Naive thymus-derived CD4-positive, alpha-beta T cell (primary cell): ENCODE data around the gene POLR1E. TPM values are rescaled to one million over a fixed set of nuclear protein-coding genes. Genes with fewer than 3 reads are reported as not detected.

Experiments
- ATAC-seq: fragments of 150-1000 bp; cut with Tn5 transposase; 2 replicates; pipeline ENCODE4 v1.10.0; 2021; ENCODE audit warnings: mild to moderate bottlenecking, moderate library complexity
- CTCF ChIA-PET: fragments of 350-600 bp; sonication (Branson Sonifier 250); formaldehyde crosslinking; loops from one replicate; lab custom pipeline; 2021; ENCODE audit warnings: antibody characterized with exemption; lab: Charles Lee
- POLR2A ChIA-PET: fragments of 350-600 bp; sonication (Branson Sonifier 250); formaldehyde crosslinking; loops from one replicate; lab custom pipeline; 2021; ENCODE audit warnings: antibody characterized with exemption, inconsistent platforms; lab: Charles Lee
- DNase-seq, 9 donors: peaks; one replicate each; pipeline versions ENCODE4 v3.0.0 to v3.0.0-alpha.2; 2020 to 2022; ENCODE audit warnings: mixed read lengths in 1 of 9
- H3K27ac ChIP-seq: one replicate; pipeline ENCODE4 v1.7.0; 2013; ENCODE audit warnings: mild to moderate bottlenecking, low read depth, low read length, moderate library complexity
- H3K27me3 ChIP-seq, 2 donors: one replicate each; pipeline ENCODE4 v1.7.0; 2013; ENCODE audit warnings: low read length in 2 of 2, mild to moderate bottlenecking in 2 of 2, moderate library complexity in 2 of 2; ENCODE audit not compliant: control insufficient read depth in 2 of 2, insufficient read depth in 2 of 2
- H3K36me3 ChIP-seq, 3 experiments: 1 replicate in 2 of 3; 2 replicates in 1 of 3; pipeline ENCODE4 v1.7.0; 2013; ENCODE audit warnings: low read length in 3 of 3, mild to moderate bottlenecking in 3 of 3, moderate library complexity in 1 of 3; ENCODE audit not compliant: insufficient read depth in 3 of 3, control insufficient read depth in 2 of 3
- H3K4me1 ChIP-seq, 2 donors: one replicate each; pipeline ENCODE4 v1.7.0; 2013; ENCODE audit warnings: low read length in 2 of 2, mild to moderate bottlenecking in 2 of 2, moderate library complexity in 1 of 2; ENCODE audit not compliant: control insufficient read depth in 2 of 2, insufficient read depth in 2 of 2
- H3K4me3 ChIP-seq: 2 replicates; pipeline ENCODE4 v1.7.0; 2013; ENCODE audit warnings: mild to moderate bottlenecking, low read length
- H3K9me3 ChIP-seq, 3 experiments: 1 replicate in 2 of 3; 2 replicates in 1 of 3; pipeline ENCODE4 v1.7.0; 2013; ENCODE audit warnings: low read length in 3 of 3; ENCODE audit not compliant: control insufficient read depth in 2 of 3
- H3K27ac Mint-ChIP-seq, 9 donors: one replicate each; pipeline ENCODE4 v1.8.0; 2020 to 2022; ENCODE audit warnings: mixed read lengths in 9 of 9, mild to moderate bottlenecking in 8 of 9, moderate library complexity in 5 of 9, inconsistent platforms in 2 of 9
- H3K27me3 Mint-ChIP-seq, 5 donors: one replicate each; pipeline ENCODE4 v1.8.0; 2021 to 2022; ENCODE audit warnings: mixed read lengths in 5 of 5, mild to moderate bottlenecking in 1 of 5
- H3K36me3 Mint-ChIP-seq, 5 donors: one replicate each; pipeline ENCODE4 v1.8.0; 2020 to 2022; ENCODE audit warnings: mixed read lengths in 5 of 5, mild to moderate bottlenecking in 3 of 5, inconsistent platforms in 1 of 5
- H3K4me1 Mint-ChIP-seq, 7 donors: one replicate each; pipeline ENCODE4 v1.8.0; 2020 to 2022; ENCODE audit warnings: mixed read lengths in 7 of 7, mild to moderate bottlenecking in 3 of 7, inconsistent platforms in 1 of 7
- H3K4me3 Mint-ChIP-seq, 10 donors: one replicate each; pipeline ENCODE4 v1.8.0; 2020 to 2022; ENCODE audit warnings: mild to moderate bottlenecking in 10 of 10, mixed read lengths in 10 of 10, moderate library complexity in 6 of 10, inconsistent platforms in 2 of 10
- H3K9me3 Mint-ChIP-seq, 11 donors: one replicate each; pipeline ENCODE4 v1.8.0; 2020 to 2022; ENCODE audit warnings: mixed read lengths in 11 of 11, mild to moderate bottlenecking in 4 of 11, inconsistent platforms in 1 of 11, moderate library complexity in 1 of 11
- intact Hi-C, 2 donors: fragments of 100-400 bp; cut with micrococcal nuclease; formaldehyde crosslinking; loops; one replicate each; pipeline ENCODE4 v1.15.1; 2023
- polyA plus RNA-seq, 2 donors: library from polyadenylated mRNA; unstranded; fragments of 300-500 nt; fragmentation: Illumina TruSeq; gene quantifications; one replicate each; pipeline ENCODE4 v1.2.3, GENCODE V29; 2021
- total RNA-seq, 6 experiments: library from RNA in 5 of 6; stranded (reverse) in 5 of 6; gene quantifications; 1 replicate in 5 of 6; 2 replicates in 1 of 6; pipeline ENCODE4 v1.2.3 and lab custom pipeline; 2021 to 2026

Gene POLR1E
- total and polyA plus RNA-seq, 7 experiments from 2014 or later: 20.7 to 40.0 (median 29.2) TPM

GRCh38 chr9:37531699-37532098 is 46.0 kb downstream of the POLR1E start:
- peak overlapping the region; percentile 17 for H3K27ac ChIP-seq
- Mint-ChIP-seq H3K27ac (peak overlapping the region in 4 of 9 donors; percentile 24 to 52 (median 38)), H3K4me3 (no peak overlapping the region), H3K9me3 (peaks cover 0 to 3% (median 0%) of the 10 kb centered on the region in 11 donors), H3K4me1 (peaks cover 0 to 7% (median 0%) of the 10 kb centered on the region in 7 donors), H3K27me3 (no peaks in the 10 kb centered on the region), H3K36me3 (peaks cover 0 to 6% (median 4%) of the 10 kb centered on the region in 5 donors)
- peaks cover 0 to 20% of the 10 kb centered on the region in 2 donors for H3K4me1 ChIP-seq
- intact Hi-C loops: no loop called here
- no peaks in the 10 kb centered on the region for H3K27me3 ChIP-seq
- ATAC-seq (peak; percentile 79), DNase-seq (peak in 1 of 9 donors; percentile 15)
- POLR2A ChIA-PET: no interaction called here
- no peaks in the 10 kb centered on the region for H3K9me3 ChIP-seq
- H3K4me3 ChIP-seq: no peak overlapping the region
- CTCF ChIA-PET: no interaction called here
- H3K36me3 ChIP-seq: no peaks in the 10 kb centered on the region

GRCh38 chr9:37534412-37534811 is 48.7 kb downstream of the POLR1E start:
- ATAC-seq: no peak
- Mint-ChIP-seq H3K36me3 (peaks cover 0 to 8% (median 0%) of the 10 kb centered on the region in 5 donors), H3K4me1 (peaks cover 0 to 1% (median 0%) of the 10 kb centered on the region in 7 donors), H3K9me3 (no peaks in the 10 kb centered on the region), H3K27me3 (no peaks in the 10 kb centered on the region), H3K4me3 (no peak overlapping the region), H3K27ac (no peak overlapping the region)
- DNase-seq: no peak
- Histone ChIP-seq H3K9me3 (no peaks in the 10 kb centered on the region), H3K4me1 (peaks cover 0 to 13% of the 10 kb centered on the region in 2 donors), H3K27ac (no peak overlapping the region), H3K27me3 (no peaks in the 10 kb centered on the region), H3K36me3 (no peaks in the 10 kb centered on the region), H3K4me3 (no peak overlapping the region)
- POLR2A ChIA-PET: interaction anchor here (0.6 kb wide), 1 partner anchor 11 kb away, joined by 3 read pairs; no protein-coding TSS in a partner anchor
- intact Hi-C loops: no loop called here
- CTCF ChIA-PET: no interaction called here

- H3K27ac ChIP-seq: no peak overlapping the region
- intact Hi-C loops: no loop called here
- H3K4me3 ChIP-seq: no peak overlapping the region
- no peaks in the 10 kb centered on the region for H3K27me3 Mint-ChIP-seq
- H3K9me3 Mint-ChIP-seq: no peaks in the 10 kb centered on the region
- peaks cover 0 to 1% (median 0%) of the 10 kb centered on the region in 7 donors for H3K4me1 Mint-ChIP-seq
- H3K27ac Mint-ChIP-seq: no peak overlapping the region
- ChIA-PET POLR2A (interaction anchor here (0.6 kb wide), 1 partner anchor 11 kb away, joined by 3 read pairs; no protein-coding TSS in a partner anchor), CTCF (no interaction called here)
- no peak for ATAC-seq
- no peaks in the 10 kb centered on the region for H3K27me3 ChIP-seq
- peaks cover 0 to 13% of the 10 kb centered on the region in 2 donors for H3K4me1 ChIP-seq
- H3K36me3 ChIP-seq: no peaks in the 10 kb centered on the region
- peaks cover 0 to 8% (median 0%) of the 10 kb centered on the region in 5 donors for H3K36me3 Mint-ChIP-seq
- no peak for DNase-seq
- no peak overlapping the region for H3K4me3 Mint-ChIP-seq
- no peaks in the 10 kb centered on the region for H3K9me3 ChIP-seq
These were observed 49.2 kb downstream of the POLR1E start for GRCh38 chr9:37534901-37535300.

GRCh38 chr9:37538099-37538498 is 52.4 kb downstream of the POLR1E start:
- Mint-ChIP-seq H3K27me3 (no peaks in the 10 kb centered on the region), H3K4me3 (no peak overlapping the region), H3K36me3 (peaks cover 0 to 14% (median 3%) of the 10 kb centered on the region in 5 donors), H3K27ac (no peak overlapping the region), H3K9me3 (no peaks in the 10 kb centered on the region), H3K4me1 (peaks cover 0 to 1% (median 0%) of the 10 kb centered on the region in 7 donors)
- no peaks in the 10 kb centered on the region for H3K36me3 ChIP-seq
- intact Hi-C loops: no loop called here
- DNase-seq: no peak
- no peaks in the 10 kb centered on the region for H3K27me3 ChIP-seq
- ATAC-seq: no peak
- H3K4me3 ChIP-seq: no peak overlapping the region
- ChIA-PET CTCF (no interaction called here), POLR2A (no interaction called here)
- no peak overlapping the region for H3K27ac ChIP-seq
- no peaks in the 10 kb centered on the region for H3K9me3 ChIP-seq
- no peaks in the 10 kb centered on the region for H3K4me1 ChIP-seq

- Mint-ChIP-seq H3K4me3 (no peak overlapping the region), H3K4me1 (peaks cover 0 to 1% (median 0%) of the 10 kb centered on the region in 7 donors), H3K27me3 (no peaks in the 10 kb centered on the region), H3K27ac (no peak overlapping the region), H3K36me3 (peaks cover 0 to 13% (median 3%) of the 10 kb centered on the region in 5 donors), H3K9me3 (no peaks in the 10 kb centered on the region)
- H3K4me3 ChIP-seq: no peak overlapping the region
- H3K27ac ChIP-seq: no peak overlapping the region
- DNase-seq (no peak), ATAC-seq (no peak)
- intact Hi-C loops: no loop called here
- ChIA-PET CTCF (no interaction called here), POLR2A (interaction anchor here (0.7 kb wide), 1 partner anchor 134 kb away, joined by 3 read pairs; no protein-coding TSS in a partner anchor)
- H3K27me3 ChIP-seq: no peaks in the 10 kb centered on the region
- no peaks in the 10 kb centered on the region for H3K9me3 ChIP-seq
- no peaks in the 10 kb centered on the region for H3K4me1 ChIP-seq
- no peaks in the 10 kb centered on the region for H3K36me3 ChIP-seq
These were observed 53.9 kb downstream of the POLR1E start for GRCh38 chr9:37539634-37540033.

GRCh38 chr9:37540634-37541033 is 54.9 kb downstream of the POLR1E start:
- H3K4me1 ChIP-seq: no peaks in the 10 kb centered on the region
- ChIA-PET POLR2A (no interaction called here), CTCF (interaction anchor here (0.6 kb wide), 1 partner anchor 12 kb away, joined by 3 read pairs; no protein-coding TSS in a partner anchor)
- peaks cover 0 to 11% (median 3%) of the 10 kb centered on the region in 5 donors for H3K36me3 Mint-ChIP-seq
- H3K4me3 ChIP-seq: no peak overlapping the region
- H3K27me3 Mint-ChIP-seq: no peaks in the 10 kb centered on the region
- no peak overlapping the region for H3K4me3 Mint-ChIP-seq
- no peaks in the 10 kb centered on the region for H3K9me3 ChIP-seq
- H3K9me3 Mint-ChIP-seq: no peaks in the 10 kb centered on the region
- no peak for DNase-seq
- intact Hi-C loops: no loop called here
- no peak for ATAC-seq
- H3K27ac Mint-ChIP-seq: no peak overlapping the region
- no peaks in the 10 kb centered on the region for H3K27me3 ChIP-seq
- no peaks in the 10 kb centered on the region for H3K36me3 ChIP-seq
- no peaks in the 10 kb centered on the region for H3K4me1 Mint-ChIP-seq
- H3K27ac ChIP-seq: no peak overlapping the region

GRCh38 chr9:37541465-37541864 is 55.7 kb downstream of the POLR1E start:
- Mint-ChIP-seq H3K9me3 (no peaks in the 10 kb centered on the region), H3K27ac (no peak overlapping the region), H3K27me3 (no peaks in the 10 kb centered on the region), H3K4me3 (no peak overlapping the region), H3K36me3 (peaks cover 0 to 10% (median 3%) of the 10 kb centered on the region in 5 donors), H3K4me1 (no peaks in the 10 kb centered on the region)
- Histone ChIP-seq H3K27ac (no peak overlapping the region), H3K4me3 (no peak overlapping the region), H3K27me3 (no peaks in the 10 kb centered on the region), H3K36me3 (no peaks in the 10 kb centered on the region), H3K9me3 (no peaks in the 10 kb centered on the region), H3K4me1 (no peaks in the 10 kb centered on the region)
- DNase-seq (no peak), ATAC-seq (no peak)
- intact Hi-C loops: no loop called here
- ChIA-PET POLR2A (no interaction called here), CTCF (no interaction called here)
